K562 (cell line): ENCODE measurements around the gene LCN1. TPM values are rescaled to one million over a fixed set of nuclear protein-coding genes. Genes with fewer than 3 reads are reported as not detected.

ENCODE experiments used
- ATAC-seq: fragments of 200-7000 bp; cut with Tn5 transposase; 3 replicates; pipeline ENCODE4 v1.9.1; 2020; ENCODE audit warnings: moderate library complexity
- BruUV-seq: library from RNA; stranded (reverse); fragments of 400-500 nt; replicated peaks from 2 replicates; lab custom pipeline; 2021; lab: Mats Ljungman, UMichigan
- CTCF ChIA-PET: fragments of 300-600 bp; formaldehyde crosslinking; extraction: SDS; loops from one replicate; lab custom pipeline; 2021; ENCODE audit warnings: low intra/inter-chr PET ratio; lab: Yijun Ruan, JAX
- POLR2A ChIA-PET: fragments of 300-600, 350-650 bp; sonication (Branson Sonifier 250); formaldehyde crosslinking; extraction: SDS; loops from one replicate; lab custom pipeline; 2021; ENCODE audit warnings: antibody characterized with exemption, inconsistent platforms; lab: Yijun Ruan, JAX
- DNase-seq, 4 experiments: peaks; one replicate each; pipeline versions ENCODE4 v3.0.0 to v3.0.0-alpha.2; 2011 to 2018; ENCODE audit warnings: low spot score in 3 of 4, mixed read lengths in 3 of 4; ENCODE audit errors: extremely low read depth in 1 of 4
- FAIRE-seq: peaks from 2 replicates; lab custom pipeline; 2011; peaks lifted over from hg19 to GRCh38; lab: Jason Lieb, UNC
- H2AFZ ChIP-seq: 2 replicates; pipeline ENCODE4 v1.6.0; 2011; ENCODE audit warnings: low read depth, low read length, control low read depth, inconsistent platforms
- H3K27ac ChIP-seq: fragments of 200-600 bp; 3 replicates; pipeline ENCODE4 v1.8.0; 2011; ENCODE audit warnings: low read depth, mild to moderate bottlenecking, control low read depth, inconsistent platforms, low read length, moderate library complexity, mixed read lengths; ENCODE audit errors: extremely low read depth
- H3K27me3 ChIP-seq, 2 experiments: fragments of 300-600 bp in 1 of 2; 2 replicates in 1 of 2; 3 replicates in 1 of 2; pipeline versions ENCODE4 v1.6.0 to v1.8.0; 2011; ENCODE audit warnings: inconsistent platforms in 2 of 2, low read length in 2 of 2, mild to moderate bottlenecking in 1 of 2, mixed read lengths in 1 of 2, moderate library complexity in 1 of 2; ENCODE audit not compliant: control insufficient read depth in 2 of 2, insufficient read depth in 2 of 2
- H3K36me3 ChIP-seq: fragments of 300-600 bp; 3 replicates; pipeline ENCODE4 v1.8.0; 2011; ENCODE audit warnings: mild to moderate bottlenecking, low read length, inconsistent platforms; ENCODE audit not compliant: control insufficient read depth, insufficient read depth
- H3K4me1 ChIP-seq, 2 experiments: fragments of 200-600 bp in 1 of 2; replicated peaks in 1 of 2; 2 replicates in 1 of 2; 3 replicates in 1 of 2; pipeline versions ENCODE4 v1.5.1 to v1.8.0; 2011; ENCODE audit warnings: inconsistent platforms in 2 of 2, low read length in 2 of 2, mild to moderate bottlenecking in 1 of 2, mixed read lengths in 1 of 2, moderate library complexity in 1 of 2; ENCODE audit not compliant: control insufficient read depth in 2 of 2, insufficient read depth in 2 of 2
- H3K4me2 ChIP-seq: 2 replicates; pipeline ENCODE4 v1.6.1; 2011; ENCODE audit warnings: low read length, control low read depth, inconsistent platforms, mixed read lengths; ENCODE audit not compliant: insufficient read depth
- H3K4me3 ChIP-seq: fragments of 200-600 bp; sonication (generic), shearing (Covaris generic); 2 replicates; pipeline ENCODE4 v1.5.1; 2016; ENCODE audit warnings: control low read depth, inconsistent platforms
- H3K79me2 ChIP-seq: fragments of 200-600 bp; 3 replicates; pipeline ENCODE4 v1.8.0; 2011; ENCODE audit warnings: low read length, inconsistent platforms; ENCODE audit not compliant: control insufficient read depth, insufficient read depth
- H3K9ac ChIP-seq, 2 experiments: 2 replicates each; pipeline versions ENCODE4 v1.6.0 to v1.6.1; 2011; ENCODE audit warnings: low read depth in 2 of 2, low read length in 2 of 2, control low read depth in 1 of 2, inconsistent platforms in 1 of 2, mild to moderate bottlenecking in 1 of 2, mixed read lengths in 1 of 2; ENCODE audit not compliant: insufficient read depth in 1 of 2
- H3K9me1 ChIP-seq: one replicate; pipeline ENCODE4 v1.6.0; 2011; ENCODE audit warnings: inconsistent platforms, mild to moderate bottlenecking, low read length, moderate library complexity; ENCODE audit not compliant: control insufficient read depth, insufficient read depth
- H3K9me3 ChIP-seq: replicated peaks from 2 replicates; pipeline ENCODE4 v1.5.1; 2011; ENCODE audit warnings: low read depth, low read length, inconsistent platforms; ENCODE audit not compliant: control insufficient read depth, insufficient read depth
- H4K20me1 ChIP-seq: replicated peaks from 2 replicates; pipeline ENCODE4 v1.6.1; 2011; ENCODE audit warnings: low read length, inconsistent platforms, mixed read lengths; ENCODE audit not compliant: control insufficient read depth, insufficient read depth
- CHD1 ChIP-seq: fragments of 200-600 bp; sonication (generic); IDR thresholded peaks from one replicate; pipeline ENCODE4 v1.6.1; 2012; ENCODE audit warnings: mild to moderate bottlenecking, moderate library complexity, low read length, inconsistent platforms
- E2F4 ChIP-seq: sonication (generic); formaldehyde crosslinking; IDR thresholded peaks from 2 replicates; pipeline ENCODE4 v1.8.0; 2022; ENCODE audit warnings: mild to moderate bottlenecking, low read depth, missing genetic modification reagents
- ETS1 ChIP-seq: conservative IDR thresholded peaks from 2 replicates; pipeline ENCODE4 v1.6.1; 2011; ENCODE audit warnings: low read depth, mild to moderate bottlenecking, low read length; ENCODE audit not compliant: control insufficient read depth
- FOXA3 ChIP-seq, 2 experiments: fragments of 450-650 bp in 1 of 2; sonication (generic) in 1 of 2; formaldehyde crosslinking; IDR thresholded peaks in 1 of 2; conservative IDR thresholded peaks in 1 of 2; 2 replicates each; pipeline versions ENCODE4 v1.4.0 to v1.8.0; 2020 to 2022; ENCODE audit warnings: mild to moderate bottlenecking in 2 of 2, missing genetic modification reagents in 1 of 2
- MED1 ChIP-seq: sonication (generic); formaldehyde crosslinking; IDR thresholded peaks from 2 replicates; pipeline ENCODE4 v1.8.1; 2023; ENCODE audit warnings: missing genetic modification reagents, borderline replicate concordance
- NCOA2 ChIP-seq, 2 experiments: fragments of 450-650 bp; IDR thresholded peaks; 2 replicates each; pipeline ENCODE4 v1.6.1; 2018; ENCODE audit warnings: mild to moderate bottlenecking in 2 of 2, moderate library complexity in 1 of 2; ENCODE audit not compliant: partially characterized antibody in 2 of 2
- PBX2 ChIP-seq, 2 experiments: IDR thresholded peaks in 1 of 2; conservative IDR thresholded peaks in 1 of 2; 2 replicates each; pipeline ENCODE4 v1.6.1; 2016; ENCODE audit warnings: low read depth in 2 of 2, mild to moderate bottlenecking in 1 of 2, missing compliant biosample characterization in 1 of 2, missing genetic modification characterization in 1 of 2, moderate library complexity in 1 of 2
- TAF15 ChIP-seq: fragments of 200-400 bp; formaldehyde crosslinking; IDR thresholded peaks from 2 replicates; pipeline ENCODE4 v1.6.1; 2017; ENCODE audit warnings: mild to moderate bottlenecking, low read depth, low read length, moderate library complexity
- ZNF124 ChIP-seq: sonication (generic); formaldehyde crosslinking; IDR thresholded peaks from 2 replicates; pipeline ENCODE4 v1.8.1; 2022; ENCODE audit warnings: missing genetic modification reagents
- ZNF395 ChIP-seq: fragments of 200-800 bp; sonication (Bioruptor generic); IDR thresholded peaks from 2 replicates; pipeline ENCODE4 v1.6.1; 2017; ENCODE audit warnings: missing genetic modification characterization, missing compliant biosample characterization
- WGBS: fragments of 100-300 bp; shearing (Covaris generic); methylation state at CpG from one replicate; pipeline ENCODE4 v1.1.6; 2016; ENCODE audit warnings: low coverage, mixed read lengths; ENCODE audit not compliant: insufficient coverage; ENCODE audit errors: missing lambda C conversion rate; 5-methylcytosine and 5-hydroxymethylcytosine counted together
- in situ Hi-C: fragments of 300-500 bp; cut with MboI; formaldehyde crosslinking; loops from 4 replicates; pipeline ENCODE4 v1.15.0; 2018; ENCODE audit warnings: inconsistent platforms, mixed read lengths
- intact Hi-C: fragments of 100-400 bp; cut with micrococcal nuclease; formaldehyde crosslinking; loops from 2 replicates; pipeline ENCODE4 v1.14.2; 2022
- polyA plus RNA-seq, 8 experiments: library from polyadenylated mRNA; depleted of rRNA in 4 of 8; stranded (reverse) in 5 of 8; unstranded in 3 of 8; fragments of >200 nt; fragmentation: Nextera tagmentation in 2 of 8; fragmentation: Illumina TruSeq in 1 of 8; extraction: Ambion mirVana in 2 of 8; extraction: Trizol in 1 of 8; gene quantifications; 2 replicates each; pipeline versions ENCODE4 v1.2.1 to v1.2.3, GENCODE V29; 2011 to 2014; ENCODE audit warnings: inconsistent platforms in 1 of 8, missing spikeins in 1 of 8
- total RNA-seq, 7 experiments: library from RNA; depleted of rRNA in 6 of 7; stranded (reverse); fragments of >200 nt in 6 of 7; fragmentation: Illumina TruSeq in 2 of 7; extraction: Trizol in 2 of 7; gene quantifications; 2 replicates each; pipeline versions ENCODE4 v1.2.1 to v1.2.3, GENCODE V29; 2011 to 2021; ENCODE audit warnings: low replicate concordance in 1 of 7

The LCN1 gene
- total and polyA plus RNA-seq, 9 of the 15 experiments (the other 6 are each of a cell fraction or from before 2014, with no cell fraction given) = not detected

DNA sequence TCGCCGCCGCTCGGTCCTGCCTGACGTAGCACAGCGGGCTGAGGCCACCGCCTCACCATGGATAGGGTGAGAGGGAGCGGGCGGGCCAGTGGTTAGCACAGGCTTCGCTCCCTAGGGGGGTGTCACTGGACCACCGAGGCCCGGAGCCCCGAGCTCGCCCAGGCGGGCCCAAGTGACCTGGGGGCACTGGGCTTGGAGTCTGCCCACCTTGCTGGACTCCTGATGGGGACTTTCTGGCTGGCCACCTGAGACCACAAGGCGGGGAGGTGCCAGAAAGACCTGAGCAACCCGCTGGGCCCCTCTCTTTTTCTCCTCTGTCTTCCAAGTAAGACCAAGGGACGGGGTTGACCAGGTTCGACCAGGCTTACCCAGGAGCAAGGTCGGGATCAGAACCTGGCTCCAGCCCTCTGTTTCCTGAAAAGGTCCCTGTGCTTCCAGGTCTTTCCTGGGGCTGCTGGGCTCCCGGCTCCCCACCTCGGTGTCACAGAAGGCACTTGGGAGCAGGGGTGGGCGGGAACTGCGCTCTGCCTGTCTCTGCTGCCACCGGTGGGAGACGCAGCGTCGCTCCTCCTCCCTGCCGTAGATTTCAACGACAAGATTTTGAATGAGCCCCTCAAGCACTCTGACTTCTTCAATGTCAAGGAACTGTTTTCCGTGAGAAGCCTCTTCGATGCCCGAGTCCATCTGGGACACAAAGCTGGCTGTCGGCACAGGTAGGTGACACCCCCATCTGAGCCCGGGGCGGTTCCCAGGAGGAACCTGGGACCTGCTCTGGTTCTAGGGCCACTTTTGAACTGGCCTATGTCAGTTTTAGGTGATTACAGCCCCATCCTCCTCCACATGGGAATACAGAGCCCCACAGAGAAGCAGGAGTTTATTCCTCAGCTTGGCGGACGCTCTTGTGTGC, 19.7 kb upstream of the LCN1 start:
- H3K9ac ChIP-seq = peak overlapping the region; percentile 92 to 93
- 12% methylated on average over 30 of the region's 38 CpGs for WGBS
- H3K4me2 ChIP-seq = peak overlapping the region; percentile 88
- peak; percentile 37 for FAIRE-seq
- peak overlapping the region; percentile 89; the same call in 1 of the 2 replicates for H2AFZ ChIP-seq
- intact Hi-C loops = loop anchor here (2.0 kb wide), 1 partner anchor 61 kb away; no protein-coding TSS in a partner anchor
- no TSS peak for BruUV-seq
- H3K79me2 ChIP-seq = peaks cover 41% of the 10 kb centered on the region
- no peaks in the 10 kb centered on the region for H3K9me1 ChIP-seq
- ATAC-seq = peak; percentile 86
- H3K4me1 ChIP-seq = peaks cover 18 to 78% of the 10 kb centered on the region in 2 experiments
- no peaks in the 10 kb centered on the region for H3K9me3 ChIP-seq
- H4K20me1 ChIP-seq = peaks cover 21% of the 10 kb centered on the region
- in situ Hi-C loops = no loop called here
- peak; percentile 42 to 82 (median 80) for DNase-seq
- peak overlapping the region; percentile 90 for H3K27ac ChIP-seq
- ChIA-PET CTCF (no interaction called here), POLR2A (no interaction called here)
- H3K4me3 ChIP-seq = peak overlapping the region; percentile 78
- H3K36me3 ChIP-seq = peaks cover 42% of the 10 kb centered on the region
- no peaks in the 10 kb centered on the region for H3K27me3 ChIP-seq
- TF ChIP-seq E2F4 (CRISPR knock-in tag) (0 out of 2 replicates have a peak, but pooled peaks have one; percentile 31), MED1 (0 out of 2 replicates have a peak, but pooled peaks have one; percentile 71), TAF15 (no peak), NCOA2 (IDR thresholded peaks at IDR 0.05; ENCODE audit: partially characterized antibody in 2 of 2) (no peak), FOXA3 (CRISPR knock-in tag; conservative IDR thresholded peaks at IDR 0.05 in 1 of 2, IDR thresholded peaks at IDR 0.05 in 1 of 2) (peak in 1 of 2 experiments; percentile 2; a peak in 1 of 4 replicates), ZNF124 (0 out of 2 replicates have a peak, but pooled peaks have one; percentile 64), CHD1 (peak; percentile 34), ETS1 (no peak), PBX2 (CRISPR knock-in tag; IDR thresholded peaks at IDR 0.05; ENCODE audit: low read depth) (no peak), PBX2 (tag; conservative IDR thresholded peaks at IDR 0.05; ENCODE audit: low read depth) (no peak), ZNF395 (CRISPR knock-in tag) (0 out of 2 replicates have a peak, but pooled peaks have one; percentile 34)
